ENCODE measurements around the gene LRIG1. TPM values are rescaled to one million over a fixed set of nuclear protein-coding genes. Genes with fewer than 3 reads are reported as not detected.

LRIG1 gene
- total and polyA plus RNA-seq, 2 experiments from 2014 or later: 8.2 to 13.3 TPM

DNA sequence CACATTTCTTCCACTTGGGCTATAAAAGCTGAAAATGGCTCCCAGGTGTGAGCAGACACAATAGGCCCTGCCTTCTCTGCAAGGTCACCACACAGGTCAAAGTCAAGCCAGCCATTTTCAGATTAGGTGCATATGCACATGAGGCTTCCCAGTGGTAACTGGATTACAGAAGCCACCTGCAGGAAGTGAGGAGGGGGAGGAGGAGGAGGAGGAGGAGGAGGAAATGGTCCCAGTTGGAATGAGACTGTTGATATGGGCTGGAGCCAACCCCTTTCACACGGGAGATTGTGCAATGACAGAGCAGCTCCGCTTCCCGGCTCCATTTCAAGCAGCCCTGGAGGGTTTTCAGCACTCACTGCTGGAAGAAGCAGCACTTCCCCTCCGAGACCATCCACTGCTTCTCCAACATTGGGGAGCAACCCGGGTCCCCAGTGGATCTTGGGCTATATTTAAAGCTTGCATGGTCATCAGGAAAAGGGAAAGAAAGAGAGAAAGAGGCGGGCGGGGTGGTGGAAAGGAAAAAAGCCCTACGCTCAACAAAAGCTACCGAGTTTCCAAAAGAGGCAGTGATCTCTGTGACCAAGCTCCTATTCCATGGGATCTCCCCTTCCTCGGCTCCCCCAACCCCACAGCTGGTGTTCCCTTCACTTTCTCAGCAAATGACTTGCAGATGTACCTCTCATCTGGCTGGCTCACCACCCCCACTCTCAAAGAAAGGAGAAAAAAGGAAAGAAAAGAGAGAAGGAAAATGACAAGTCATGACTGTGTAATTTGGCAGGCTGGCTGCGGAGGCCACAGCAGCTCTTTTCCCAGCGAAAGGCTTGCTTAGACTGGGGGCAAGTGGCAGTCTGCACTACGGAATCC is 58.3 kb downstream of the LRIG1 start:
- peak; percentile 41 for DNase-seq (ENCODE audit: low spot score)
- Histone ChIP-seq H3K27me3 (no peaks in the 10 kb centered on the region), H3K79me2 (no peaks in the 10 kb centered on the region), H3K9me2 (replicated peaks; ENCODE audit: insufficient read depth) (no peaks in the 10 kb centered on the region), H2AFZ (no peak overlapping the region), H3K4me3 (no peak overlapping the region), H3K4me1 (ENCODE audit: insufficient read depth) (peaks cover 18% of the 10 kb centered on the region), H3K36me3 (replicated peaks; ENCODE audit: insufficient read depth, low read depth) (no peaks in the 10 kb centered on the region), H4K20me1 (ENCODE audit: insufficient read depth, poor library complexity, severe bottlenecking) (no peaks in the 10 kb centered on the region), H3K9me3 (ENCODE audit: low read depth) (no peaks in the 10 kb centered on the region), H3K27ac (peak overlapping the region; percentile 15), H3K4me2 (peak overlapping the region; percentile 57)
- WGBS (ENCODE audit: low lambda C conversion rate, missing lambda C conversion rate): 46% methylated on average over 13 of the region's 13 CpGs
- TF ChIP-seq CTCF (IDR thresholded peaks at IDR 0.05; ENCODE audit: poor library complexity) (no peak), EZH2phosphoT487 (IDR thresholded peaks at IDR 0.05; ENCODE audit: low read depth, severe bottlenecking, unreplicated experiment) (no peak), EZH2 (IDR thresholded peaks at IDR 0.05; ENCODE audit: borderline replicate concordance) (no peak)

GRCh38 chr3:66441692-66442091 is 59.1 kb downstream of the LRIG1 start:
- peaks cover 18% of the 10 kb centered on the region for H3K4me1 ChIP-seq (ENCODE audit: insufficient read depth)

GRCh38 chr3:66441129-66441528 is 59.7 kb downstream of the LRIG1 start:
- WGBS (ENCODE audit: low lambda C conversion rate, missing lambda C conversion rate): 64% methylated on average over 8 of the region's 8 CpGs
- H4K20me1 ChIP-seq (ENCODE audit: insufficient read depth, poor library complexity, severe bottlenecking): no peaks in the 10 kb centered on the region
- H3K36me3 ChIP-seq (replicated peaks; ENCODE audit: insufficient read depth, low read depth): no peaks in the 10 kb centered on the region
- DNase-seq (ENCODE audit: low spot score): no peak
- peaks cover 18% of the 10 kb centered on the region for H3K4me1 ChIP-seq (ENCODE audit: insufficient read depth)
- H3K4me2 ChIP-seq: no peak overlapping the region
- no peaks in the 10 kb centered on the region for H3K79me2 ChIP-seq
- H3K9me2 ChIP-seq (replicated peaks; ENCODE audit: insufficient read depth): no peaks in the 10 kb centered on the region
- no peaks in the 10 kb centered on the region for H3K27me3 ChIP-seq
- no peak overlapping the region for H3K27ac ChIP-seq
- H3K9me3 ChIP-seq (ENCODE audit: low read depth): no peaks in the 10 kb centered on the region
- TF ChIP-seq EZH2phosphoT487 (IDR thresholded peaks at IDR 0.05; ENCODE audit: low read depth, severe bottlenecking, unreplicated experiment): no peak
- no peak for TF ChIP-seq EZH2 (IDR thresholded peaks at IDR 0.05; ENCODE audit: borderline replicate concordance)
- no peak for TF ChIP-seq CTCF (IDR thresholded peaks at IDR 0.05; ENCODE audit: poor library complexity)
- H2AFZ ChIP-seq: no peak overlapping the region
- H3K4me3 ChIP-seq: no peak overlapping the region

More at GRCh38 chr3:66441692-66442091, 59.1 kb downstream of the LRIG1 start:
- Histone ChIP-seq H3K4me3 (no peak overlapping the region), H3K27me3 (no peaks in the 10 kb centered on the region), H4K20me1 (ENCODE audit: insufficient read depth, poor library complexity, severe bottlenecking) (no peaks in the 10 kb centered on the region), H2AFZ (no peak overlapping the region), H3K9me2 (replicated peaks; ENCODE audit: insufficient read depth) (no peaks in the 10 kb centered on the region), H3K9me3 (ENCODE audit: low read depth) (no peaks in the 10 kb centered on the region), H3K36me3 (replicated peaks; ENCODE audit: insufficient read depth, low read depth) (no peaks in the 10 kb centered on the region), H3K27ac (no peak overlapping the region), H3K4me2 (no peak overlapping the region), H3K79me2 (no peaks in the 10 kb centered on the region)
- TF ChIP-seq EZH2phosphoT487 (IDR thresholded peaks at IDR 0.05; ENCODE audit: low read depth, severe bottlenecking, unreplicated experiment): no peak
- TF ChIP-seq EZH2 (IDR thresholded peaks at IDR 0.05; ENCODE audit: borderline replicate concordance): no peak
- TF ChIP-seq CTCF (IDR thresholded peaks at IDR 0.05; ENCODE audit: poor library complexity): no peak
- WGBS (ENCODE audit: low lambda C conversion rate, missing lambda C conversion rate): 98% methylated on average over 6 of the region's 6 CpGs
- DNase-seq (ENCODE audit: low spot score): no peak
